ENCODE measurements around the gene ARHGAP10.

DNA sequence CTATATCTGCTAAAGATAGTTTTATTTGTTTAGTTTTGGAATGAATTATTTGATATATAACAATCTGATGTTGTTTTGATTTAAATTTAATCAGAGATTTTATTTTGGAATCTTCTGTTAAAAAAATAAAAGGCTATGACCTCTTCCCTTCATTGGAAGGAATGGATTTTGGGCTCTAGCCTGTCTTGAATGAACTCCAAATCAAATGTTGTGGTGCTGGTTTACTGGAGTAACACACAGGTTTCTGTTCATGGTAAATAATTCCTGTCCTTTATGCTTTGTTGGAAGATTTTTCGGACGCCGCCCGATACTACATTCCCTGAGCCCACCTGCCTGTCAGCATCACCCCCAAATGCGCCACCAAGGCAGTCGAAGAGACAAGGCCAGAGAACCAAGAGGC, 291.1 kb downstream of the ARHGAP10 start:
- TF ChIP-seq, protein P1, sequence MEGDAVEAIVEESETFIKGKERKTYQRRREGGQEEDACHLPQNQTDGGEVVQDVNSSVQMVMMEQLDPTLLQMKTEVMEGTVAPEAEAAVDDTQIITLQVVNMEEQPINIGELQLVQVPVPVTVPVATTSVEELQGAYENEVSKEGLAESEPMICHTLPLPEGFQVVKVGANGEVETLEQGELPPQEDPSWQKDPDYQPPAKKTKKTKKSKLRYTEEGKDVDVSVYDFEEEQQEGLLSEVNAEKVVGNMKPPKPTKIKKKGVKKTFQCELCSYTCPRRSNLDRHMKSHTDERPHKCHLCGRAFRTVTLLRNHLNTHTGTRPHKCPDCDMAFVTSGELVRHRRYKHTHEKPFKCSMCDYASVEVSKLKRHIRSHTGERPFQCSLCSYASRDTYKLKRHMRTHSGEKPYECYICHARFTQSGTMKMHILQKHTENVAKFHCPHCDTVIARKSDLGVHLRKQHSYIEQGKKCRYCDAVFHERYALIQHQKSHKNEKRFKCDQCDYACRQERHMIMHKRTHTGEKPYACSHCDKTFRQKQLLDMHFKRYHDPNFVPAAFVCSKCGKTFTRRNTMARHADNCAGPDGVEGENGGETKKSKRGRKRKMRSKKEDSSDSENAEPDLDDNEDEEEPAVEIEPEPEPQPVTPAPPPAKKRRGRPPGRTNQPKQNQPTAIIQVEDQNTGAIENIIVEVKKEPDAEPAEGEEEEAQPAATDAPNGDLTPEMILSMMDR (IDR thresholded peaks at IDR 0.05) = no peak
- TF ChIP-seq POLR2A (IDR thresholded peaks at IDR 0.05) = no peak

Measured in testis (tissue), 2 donors.